Stimulated activated CD4-positive, alpha-beta T cell treated with anti-CD3 and anti-CD28 coated beads, Interleukin-1b, Interleukin-23, amount 100 ng/mL, for 24 hours (primary cell): Measurements from ENCODE around the gene ZSWIM9.
"Not testable (repeated sequence)": the region's sequence is repeated elsewhere in the genome, so short reads cannot be mapped to it uniquely, and the experiment has no call there.

ENCODE experiments used
- DNase-seq, 4 experiments: peaks; one replicate each; pipeline ENCODE4 v3.0.0-alpha.2; 2020; ENCODE audit warnings: low read depth in 4 of 4, low spot score in 1 of 4

The ZSWIM9 gene

DNA sequence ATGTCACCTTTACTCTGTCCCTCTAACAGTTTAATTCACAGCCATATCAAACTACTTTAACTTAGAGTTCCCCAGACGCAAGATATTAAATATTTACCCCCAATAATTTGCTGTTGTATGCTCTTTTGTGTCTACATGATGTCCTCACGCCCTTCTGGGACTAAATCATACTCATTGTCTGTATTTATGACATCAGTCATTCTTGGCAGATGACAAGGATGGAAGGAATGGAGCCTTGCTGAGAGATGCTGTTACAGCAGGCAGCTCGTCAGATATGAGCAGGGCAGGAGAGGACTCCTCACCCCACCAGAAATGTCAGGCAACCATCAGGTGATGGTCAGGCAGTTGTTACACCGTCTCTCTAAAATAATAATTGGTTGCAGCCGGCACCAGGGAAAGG, 43.5 kb downstream of the ZSWIM9 start:
- no peak for DNase-seq

DNA sequence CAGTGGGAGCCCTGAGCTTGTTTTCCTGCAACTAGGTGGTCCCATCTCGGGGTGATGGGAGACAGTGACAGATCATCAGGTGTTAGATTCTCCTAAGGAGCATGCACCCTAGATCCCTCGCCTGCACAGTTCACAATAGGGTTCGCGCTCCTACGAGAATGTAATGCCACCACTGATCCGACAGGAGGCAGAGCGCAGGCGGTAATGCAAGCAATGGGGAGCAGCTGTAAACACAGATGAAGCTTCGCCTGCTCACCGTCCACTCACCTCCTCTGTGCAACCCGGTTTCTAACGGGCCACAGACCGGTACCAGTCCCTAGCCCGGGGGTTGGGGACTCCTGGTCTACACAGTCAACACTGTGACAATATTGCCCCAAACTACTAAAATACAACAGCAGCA, 46.5 kb downstream of the ZSWIM9 start:
- DNase-seq, result no peak

DNA sequence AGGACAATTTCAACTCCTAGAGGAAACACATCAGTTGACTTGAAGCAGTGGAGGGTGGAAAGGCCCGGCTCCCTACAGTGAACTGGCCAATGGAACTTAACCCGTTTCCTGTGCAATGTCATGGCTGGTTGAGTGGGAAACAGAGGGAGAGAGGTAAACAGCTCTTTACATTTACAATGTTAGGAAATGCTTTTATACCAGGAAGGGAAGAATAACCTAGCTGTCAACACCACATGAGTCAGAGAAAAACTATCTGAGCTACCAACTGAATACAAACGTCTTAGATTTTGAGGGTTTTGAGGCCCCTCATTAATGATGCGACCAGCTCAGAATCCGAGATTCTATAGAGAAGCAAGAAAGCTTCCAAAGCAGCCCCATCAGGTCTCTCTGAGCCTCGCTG, 48.5 kb downstream of the ZSWIM9 start:
- DNase-seq, result no peak

DNA sequence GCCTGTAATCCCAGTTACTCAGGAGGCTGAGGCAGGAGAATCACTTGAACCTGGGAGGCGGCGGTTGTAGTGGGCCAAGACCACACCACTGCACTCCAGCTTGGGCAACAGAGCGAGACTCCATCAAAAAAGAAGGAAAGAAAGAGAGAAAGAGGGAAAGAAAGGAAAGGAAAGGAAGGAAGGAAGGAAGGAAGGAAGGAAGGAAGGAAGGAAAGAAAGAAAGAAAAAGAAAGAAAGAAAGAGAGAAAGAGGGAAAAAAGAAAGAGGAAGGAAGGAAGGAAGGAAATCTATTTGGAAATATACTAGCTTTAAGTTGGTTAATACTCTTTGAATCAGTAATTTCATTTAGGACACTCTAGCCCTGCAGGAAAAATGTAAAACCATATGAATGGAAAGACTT, 50.3 kb downstream of the ZSWIM9 start:
- DNase-seq, result not testable (repeated sequence)

DNA sequence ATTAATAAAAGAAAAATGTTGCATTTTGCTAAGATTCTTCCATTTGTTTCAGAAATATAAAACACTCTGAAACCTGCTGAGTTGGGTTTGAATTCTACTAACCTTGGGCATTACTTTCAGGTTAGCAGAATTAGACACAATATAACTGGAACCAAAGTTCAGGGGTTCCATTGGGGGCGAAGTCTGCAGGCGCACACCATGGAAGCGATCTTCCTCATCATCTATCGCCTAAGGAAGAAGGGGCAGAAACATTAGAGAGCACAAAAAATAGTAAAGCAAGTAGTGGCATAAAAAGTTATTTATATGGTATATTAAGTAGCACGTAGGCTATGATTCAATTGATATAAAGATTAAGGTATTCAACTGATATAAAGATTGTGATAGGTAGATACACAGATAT, 51.1 kb downstream of the ZSWIM9 start:
- no peak for DNase-seq

DNA sequence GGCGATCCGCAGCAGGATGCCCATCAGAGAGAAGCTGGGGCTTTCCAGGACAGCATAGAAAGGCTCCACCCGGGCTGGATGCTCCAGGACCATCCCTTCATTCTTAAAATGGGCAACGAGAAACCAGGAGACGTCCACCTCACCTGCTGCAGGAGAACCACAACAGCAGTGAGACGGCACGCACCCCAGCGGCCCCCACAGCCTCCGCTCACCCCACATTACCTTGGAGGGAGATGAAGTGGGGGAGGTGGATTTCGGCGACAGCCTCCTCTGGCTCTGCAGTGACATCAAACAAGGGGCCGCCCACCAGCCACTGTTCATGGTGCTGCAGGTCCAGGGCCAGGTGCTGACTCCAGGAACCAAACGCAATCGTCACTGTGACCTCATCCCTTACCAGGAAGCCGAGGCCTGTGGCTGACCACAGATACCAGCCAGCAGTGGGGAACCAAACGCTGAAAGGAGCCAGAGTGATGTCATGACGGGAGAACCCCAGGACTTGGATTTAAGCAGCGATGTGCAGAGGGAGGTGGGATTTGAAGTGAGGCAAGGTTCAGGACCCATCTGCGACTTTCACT, 60.2 kb downstream of the ZSWIM9 start:
- no peak for DNase-seq

DNA sequence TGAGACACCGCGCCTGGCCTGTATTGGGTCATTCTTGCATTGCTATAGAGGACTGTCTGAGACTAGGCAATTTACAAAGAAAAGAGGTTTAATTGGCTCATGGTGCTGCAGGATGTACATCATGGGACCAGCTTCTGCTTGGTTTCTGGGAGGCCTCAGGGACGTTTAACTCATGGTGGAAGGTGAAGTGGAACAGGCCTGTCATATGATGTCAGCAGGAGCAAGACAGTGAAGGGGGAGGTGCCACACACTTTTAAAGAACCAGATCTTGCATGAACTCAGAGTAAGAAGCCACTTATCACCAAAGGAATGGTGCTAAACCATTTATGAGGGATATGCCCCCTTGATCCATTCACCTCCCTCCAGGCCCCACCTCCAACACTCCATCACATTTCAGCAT, 66.6 kb downstream of the ZSWIM9 start:
- no peak for DNase-seq

DNA sequence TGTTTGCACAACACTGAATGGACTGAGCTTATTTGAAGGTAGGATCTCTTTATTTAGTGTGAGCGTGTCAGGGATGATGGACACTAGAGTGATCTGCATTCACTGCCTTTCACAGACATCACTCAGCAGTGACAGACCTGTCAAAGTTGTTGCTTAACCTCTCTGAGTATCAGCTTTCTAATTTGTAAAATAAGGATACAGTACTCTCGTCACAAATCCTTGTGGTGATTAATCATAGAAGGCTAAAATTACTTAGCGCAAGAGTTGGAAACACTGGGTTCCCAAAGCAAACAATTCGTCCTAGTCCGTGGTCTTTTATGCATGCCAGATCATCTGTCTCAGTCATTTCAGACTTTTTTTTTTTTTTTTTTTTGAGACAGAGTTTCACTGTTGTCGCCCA, 68.6 kb downstream of the ZSWIM9 start:
- no peak for DNase-seq

DNA sequence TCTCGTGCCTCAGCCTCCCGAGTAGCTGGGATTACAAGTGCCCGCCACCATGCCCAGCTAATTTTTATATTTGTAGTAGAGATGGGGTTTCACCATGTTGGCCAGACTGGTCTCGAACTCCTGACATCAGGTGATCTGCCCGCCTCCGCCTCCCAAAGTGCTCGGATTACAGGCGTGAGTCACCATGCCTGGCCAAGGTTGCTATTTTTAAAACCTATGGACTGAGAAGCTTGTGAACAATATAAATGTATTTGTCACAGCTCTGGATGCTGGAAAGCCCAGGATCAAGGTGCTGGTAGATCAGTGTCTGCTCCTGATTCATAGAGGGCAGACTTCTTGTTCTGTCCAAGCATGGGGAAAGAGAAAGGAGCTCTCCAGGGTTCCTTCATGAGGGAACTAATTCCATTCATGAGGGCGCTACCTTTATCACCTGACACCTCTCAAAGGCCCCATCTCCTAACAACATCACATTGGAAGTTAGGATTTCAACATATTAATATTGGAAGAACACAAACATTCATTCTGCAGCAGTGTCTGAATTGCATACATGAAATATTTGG, 69.2 kb downstream of the ZSWIM9 start:
- DNase-seq, result no peak

DNA sequence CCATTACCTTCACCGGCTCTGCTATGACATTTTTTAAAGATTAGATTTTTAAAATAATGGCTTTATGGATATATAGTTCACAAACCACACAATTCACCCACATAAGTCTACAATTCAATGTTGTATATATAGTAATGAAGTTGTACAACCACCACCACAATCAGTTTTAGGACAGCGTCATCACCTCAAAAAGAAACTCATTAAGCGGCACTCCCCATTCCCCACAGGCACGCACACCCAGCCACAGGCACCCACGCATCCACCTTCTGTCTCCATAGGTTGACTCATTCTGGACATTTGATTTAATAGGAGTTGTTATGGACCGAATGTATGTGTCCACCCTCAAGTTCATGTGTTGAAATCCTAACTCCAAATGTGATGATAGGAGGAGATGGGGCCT, 71.3 kb downstream of the ZSWIM9 start:
- not testable (repeated sequence) for DNase-seq

DNA sequence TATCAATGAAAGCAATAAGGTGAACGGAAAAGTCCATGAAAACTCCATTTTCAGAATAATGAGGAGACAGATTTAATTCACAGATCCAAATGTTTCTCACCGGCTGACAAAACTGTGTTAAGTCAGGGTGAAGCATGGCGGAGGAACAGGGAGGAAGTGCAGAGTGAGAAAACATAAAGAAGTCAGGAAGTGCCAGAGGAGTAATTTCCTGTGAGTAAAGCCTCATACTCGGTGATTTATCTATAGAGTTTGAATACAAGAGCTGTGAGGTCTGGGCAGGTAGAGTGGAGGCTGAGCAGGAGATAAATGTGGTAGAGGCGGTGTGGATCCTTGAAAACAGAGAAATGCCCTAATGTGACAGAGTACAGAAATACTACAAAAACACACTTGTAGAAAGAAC, 73.8 kb downstream of the ZSWIM9 start:
- DNase-seq, result no peak

DNA sequence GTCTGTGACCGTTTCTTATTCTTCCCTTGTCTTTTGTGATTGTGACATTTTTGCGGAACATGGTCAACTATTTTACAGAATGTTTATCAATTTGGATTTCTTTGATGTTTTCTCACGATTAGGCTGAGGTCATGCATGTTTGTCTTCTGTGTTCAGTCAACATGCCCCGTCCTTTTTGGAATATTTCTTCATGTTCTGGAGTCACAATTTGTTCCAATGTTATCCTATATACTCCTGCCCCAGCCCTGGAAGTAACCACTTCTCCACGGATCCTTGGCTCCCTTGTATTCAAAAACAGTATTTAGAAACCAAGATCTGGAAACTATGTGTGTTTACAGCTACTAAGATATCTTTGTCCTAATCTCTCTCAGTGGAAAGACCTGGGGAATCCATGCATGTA, 75.6 kb downstream of the ZSWIM9 start:
- no peak for DNase-seq

DNA sequence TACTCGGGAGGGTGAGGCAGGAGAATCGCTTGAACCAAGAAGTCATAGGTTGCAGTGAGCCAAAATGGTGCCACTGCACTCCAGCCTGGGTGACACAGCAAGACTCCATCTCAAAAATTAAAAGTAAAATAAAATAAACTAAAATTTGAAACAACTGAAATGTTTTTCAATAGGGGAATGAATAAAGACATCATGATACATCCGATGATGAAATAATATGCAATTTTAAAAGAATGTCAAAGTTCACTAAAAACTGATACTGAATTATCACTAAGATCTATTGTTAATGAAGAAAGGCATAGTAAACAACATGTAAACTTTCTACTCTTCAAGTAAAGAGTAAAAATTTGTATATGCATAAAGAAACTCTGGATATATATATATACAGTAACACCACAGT, 76.7 kb downstream of the ZSWIM9 start:
- DNase-seq, result no peak
